Central memory CD8-positive, alpha-beta T cell (primary cell): ENCODE data around the gene CFAP70.

ENCODE experiments used
- ATAC-seq: fragments of 150-1000 bp; cut with Tn5 transposase; replicated peaks from 2 replicates; pipeline ENCODE4 v1.10.0; 2022; ENCODE audit warnings: mild to moderate bottlenecking, moderate FRiP score, moderate number of reproducible peaks; ENCODE audit not compliant: poor library complexity, severe bottlenecking; ENCODE audit errors: extremely low read depth
- DNase-seq, 2 donors: peaks; one replicate each; pipeline ENCODE4 v3.0.0; 2021; ENCODE audit warnings: low spot score in 2 of 2
- H3K27ac Mint-ChIP-seq: one replicate; pipeline ENCODE4 v1.8.0; 2022; ENCODE audit warnings: low read depth, mild to moderate bottlenecking, moderate library complexity, mixed read lengths
- H3K27me3 Mint-ChIP-seq: one replicate; pipeline ENCODE4 v1.8.0; 2022; ENCODE audit warnings: mixed read lengths
- H3K36me3 Mint-ChIP-seq: one replicate; pipeline ENCODE4 v1.8.0; 2022; ENCODE audit warnings: mild to moderate bottlenecking, moderate library complexity, mixed read lengths; ENCODE audit not compliant: insufficient read depth
- H3K4me1 Mint-ChIP-seq: one replicate; pipeline ENCODE4 v1.8.0; 2022; ENCODE audit warnings: mixed read lengths
- H3K4me3 Mint-ChIP-seq: one replicate; pipeline ENCODE4 v1.8.0; 2022; ENCODE audit warnings: mild to moderate bottlenecking, moderate library complexity, mixed read lengths
- H3K9me3 Mint-ChIP-seq: one replicate; pipeline ENCODE4 v1.8.0; 2022; ENCODE audit warnings: mixed read lengths

CFAP70 gene

DNA sequence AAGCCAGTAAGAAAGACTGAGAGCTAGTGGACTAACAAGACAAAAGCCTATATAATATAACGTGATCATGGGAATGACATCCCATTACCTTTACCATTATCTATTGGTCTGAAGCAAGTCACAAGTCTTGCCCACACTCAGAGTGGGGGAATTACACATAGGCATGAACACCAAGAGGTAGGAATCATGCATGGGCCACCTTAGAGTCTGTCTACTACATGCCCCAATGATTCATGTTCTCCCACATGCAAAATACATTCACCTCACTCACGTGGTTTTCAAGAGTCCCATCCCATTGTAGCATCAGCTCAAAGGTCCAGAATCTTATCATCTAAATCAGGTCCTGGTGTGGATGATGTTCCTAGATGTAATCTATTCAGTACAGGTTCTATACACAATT, 141.0 kb downstream of the CFAP70 start:
- Mint-ChIP-seq H3K36me3 (peaks cover 9% of the 10 kb centered on the region), H3K9me3 (no peaks in the 10 kb centered on the region), H3K27me3 (no peaks in the 10 kb centered on the region), H3K27ac (no peak overlapping the region), H3K4me3 (no peak overlapping the region), H3K4me1 (no peaks in the 10 kb centered on the region)
- ATAC-seq (no peak), DNase-seq (no peak)

DNA sequence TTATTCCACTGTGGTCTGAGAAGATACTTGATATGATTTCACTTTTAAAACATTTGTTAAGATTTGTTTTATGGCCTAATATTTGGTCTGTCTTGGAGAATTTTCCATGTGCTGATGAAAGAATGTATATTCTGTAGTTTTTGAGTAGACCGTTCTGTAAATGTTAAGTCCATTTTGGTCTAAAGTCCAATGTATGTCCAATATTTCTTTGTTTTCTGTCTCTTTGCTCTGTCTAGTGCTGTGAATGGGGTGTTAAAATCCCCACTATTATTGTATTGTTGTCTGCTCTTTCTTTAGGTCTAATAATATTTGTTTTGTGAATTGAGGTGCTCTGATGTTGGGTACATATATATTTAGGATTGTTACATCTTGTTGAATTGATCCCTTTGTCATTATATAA, 142.9 kb downstream of the CFAP70 start:
- Mint-ChIP-seq H3K27me3 (no peaks in the 10 kb centered on the region), H3K9me3 (no peaks in the 10 kb centered on the region), H3K4me3 (no peak overlapping the region), H3K4me1 (no peaks in the 10 kb centered on the region), H3K36me3 (peaks cover 9% of the 10 kb centered on the region), H3K27ac (no peak overlapping the region)
- ATAC-seq (no peak), DNase-seq (no peak)

DNA sequence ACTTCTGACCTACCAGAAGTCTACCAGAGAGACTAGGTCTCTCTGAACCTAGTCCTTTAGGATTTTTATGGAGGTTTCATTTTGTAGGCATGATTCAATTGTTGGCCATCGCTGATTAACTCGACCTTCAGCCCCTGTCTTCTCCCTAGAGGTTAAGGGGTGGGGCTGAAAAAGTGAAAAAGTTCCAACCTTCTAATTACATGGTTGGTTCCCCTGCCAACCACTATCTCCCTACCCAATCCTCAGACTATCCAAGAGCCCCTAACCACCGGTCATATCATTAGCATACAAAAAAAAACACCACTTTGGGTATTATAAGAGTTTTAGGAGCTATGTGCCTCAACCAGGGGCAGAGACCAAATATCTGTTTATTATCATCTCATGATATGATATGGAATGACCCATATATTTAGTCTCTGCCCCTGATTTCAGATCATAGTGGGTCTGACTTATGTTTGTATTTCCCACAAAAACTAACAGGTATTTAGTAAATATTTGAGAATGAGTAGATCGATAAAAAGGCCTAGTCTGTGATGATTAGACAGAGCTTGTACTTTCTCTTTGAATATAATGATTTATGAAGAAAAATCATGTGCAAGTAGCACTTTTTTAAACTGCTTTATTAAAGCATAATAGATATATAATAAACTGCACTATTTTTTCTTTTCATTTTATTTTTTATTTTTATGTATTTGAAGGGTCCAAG, 147.4 kb downstream of the CFAP70 start:
- H3K36me3 Mint-ChIP-seq: peaks cover 11% of the 10 kb centered on the region
- ATAC-seq: no peak

DNA sequence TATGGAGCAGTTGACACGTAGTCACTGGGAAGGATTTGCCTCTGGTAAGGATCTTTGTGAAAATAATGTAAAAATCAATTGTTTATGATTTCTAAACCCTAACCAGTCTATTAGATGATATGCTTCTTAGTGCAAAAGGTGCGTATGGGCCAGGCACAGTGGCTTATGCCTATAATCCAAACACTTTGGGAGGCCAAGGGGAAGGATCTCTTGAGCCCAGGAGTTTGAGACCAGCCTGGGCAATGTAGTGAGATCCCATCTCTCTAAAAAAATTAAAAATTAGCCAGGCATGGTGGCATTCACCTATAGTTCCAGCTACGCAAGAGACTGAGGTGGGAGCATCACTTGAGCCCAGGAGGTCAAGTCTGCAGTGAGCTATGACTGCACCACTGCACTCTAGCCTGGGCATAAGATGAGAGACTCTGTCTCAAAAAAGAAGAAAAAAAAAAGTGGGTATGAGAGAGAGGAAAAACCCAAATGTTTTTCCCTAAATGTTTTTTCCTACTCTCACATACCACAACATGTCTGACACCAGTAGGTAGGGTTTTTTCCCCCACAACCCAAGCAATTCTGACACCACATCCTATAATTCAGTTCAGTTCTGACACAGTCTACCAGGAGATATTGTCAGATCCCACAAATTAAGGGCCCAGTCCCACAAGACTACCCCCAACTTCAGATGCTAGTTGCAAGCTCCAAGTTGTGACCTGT, 148.1 kb downstream of the CFAP70 start:
- no peak for DNase-seq
- no peaks in the 10 kb centered on the region for H3K27me3 Mint-ChIP-seq
- H3K4me1 Mint-ChIP-seq: no peaks in the 10 kb centered on the region
- H3K36me3 Mint-ChIP-seq: peaks cover 8% of the 10 kb centered on the region
- H3K9me3 Mint-ChIP-seq: no peaks in the 10 kb centered on the region
- H3K4me3 Mint-ChIP-seq: no peak overlapping the region
- no peak for ATAC-seq
- H3K27ac Mint-ChIP-seq: no peak overlapping the region

More for the DNA sequence above, 147.4 kb downstream of the CFAP70 start:
- H3K9me3 Mint-ChIP-seq: no peaks in the 10 kb centered on the region
- no peak overlapping the region for H3K27ac Mint-ChIP-seq
- no peak for DNase-seq
- no peaks in the 10 kb centered on the region for H3K4me1 Mint-ChIP-seq
- H3K27me3 Mint-ChIP-seq: no peaks in the 10 kb centered on the region
- no peak overlapping the region for H3K4me3 Mint-ChIP-seq

DNA sequence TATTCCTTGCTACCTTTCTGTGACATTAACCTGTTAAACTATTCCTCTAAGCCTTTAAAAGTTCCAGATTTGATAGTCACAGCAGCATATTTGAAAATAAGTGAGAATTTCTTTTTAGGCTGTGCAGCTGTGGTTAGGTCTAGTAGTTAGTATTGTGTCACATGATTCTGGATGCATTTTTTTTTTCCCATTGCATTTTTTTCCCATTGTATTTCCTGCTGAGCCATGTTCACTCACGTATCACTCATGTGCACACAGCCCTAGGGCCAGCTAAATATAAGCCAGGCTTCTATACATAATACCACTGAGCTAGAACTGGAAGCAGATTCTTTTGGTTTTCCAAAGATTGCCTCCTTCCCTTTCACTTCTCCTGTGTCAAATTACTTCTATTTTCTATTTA, 149.0 kb downstream of the CFAP70 start:
- Mint-ChIP-seq H3K27ac (no peak overlapping the region), H3K4me3 (no peak overlapping the region), H3K27me3 (no peaks in the 10 kb centered on the region), H3K36me3 (peaks cover 8% of the 10 kb centered on the region), H3K9me3 (no peaks in the 10 kb centered on the region), H3K4me1 (no peaks in the 10 kb centered on the region)
- ATAC-seq (no peak), DNase-seq (no peak)

DNA sequence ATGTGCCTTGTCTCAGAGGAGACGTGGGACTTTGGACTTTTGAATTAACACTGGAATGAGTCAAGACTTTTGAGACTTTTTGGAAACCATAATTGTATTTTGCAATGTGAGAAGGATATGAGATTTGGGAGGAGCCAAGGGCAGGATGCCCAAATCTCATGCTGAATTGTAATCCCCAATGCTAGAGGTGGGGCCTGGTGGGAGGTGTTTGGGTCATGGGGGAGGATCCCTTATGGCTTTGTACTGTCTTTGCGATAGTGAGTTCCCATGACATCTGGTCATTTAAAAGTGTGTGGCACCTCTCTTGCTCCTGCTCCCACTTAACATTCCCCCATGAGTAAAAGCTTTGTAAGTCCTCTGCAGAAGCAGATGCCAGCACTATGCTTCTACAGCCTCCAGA, 150.8 kb downstream of the CFAP70 start:
- Mint-ChIP-seq H3K27me3 (no peaks in the 10 kb centered on the region), H3K4me3 (no peak overlapping the region), H3K36me3 (peaks cover 6% of the 10 kb centered on the region), H3K27ac (no peak overlapping the region), H3K9me3 (no peaks in the 10 kb centered on the region), H3K4me1 (no peaks in the 10 kb centered on the region)
- no peak for ATAC-seq
- DNase-seq: no peak

DNA sequence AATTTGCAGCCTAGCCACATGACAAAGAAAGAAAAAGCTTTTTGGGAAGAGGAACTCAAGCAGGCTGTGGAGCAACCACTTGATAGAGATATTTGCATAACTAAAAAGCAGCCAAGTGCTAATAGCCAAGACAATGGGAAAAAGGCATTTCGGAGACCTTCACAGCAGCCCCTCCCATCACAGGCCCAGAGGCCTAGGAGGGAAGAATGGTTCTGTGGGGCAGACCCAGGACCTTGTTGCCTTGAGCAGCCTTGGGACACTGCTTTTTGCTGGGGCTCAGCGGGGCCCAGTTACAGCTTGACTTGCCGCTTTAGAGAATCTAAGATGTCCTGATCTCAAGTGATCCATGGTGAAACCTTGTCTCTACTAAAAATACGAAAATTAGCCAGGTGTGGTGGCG, 152.3 kb downstream of the CFAP70 start:
- no peaks in the 10 kb centered on the region for H3K9me3 Mint-ChIP-seq
- H3K36me3 Mint-ChIP-seq: peaks cover 6% of the 10 kb centered on the region
- DNase-seq (no peak), ATAC-seq (no peak)
- no peaks in the 10 kb centered on the region for H3K27me3 Mint-ChIP-seq
- H3K4me1 Mint-ChIP-seq: no peaks in the 10 kb centered on the region
- H3K27ac Mint-ChIP-seq: no peak overlapping the region
- H3K4me3 Mint-ChIP-seq: no peak overlapping the region

DNA sequence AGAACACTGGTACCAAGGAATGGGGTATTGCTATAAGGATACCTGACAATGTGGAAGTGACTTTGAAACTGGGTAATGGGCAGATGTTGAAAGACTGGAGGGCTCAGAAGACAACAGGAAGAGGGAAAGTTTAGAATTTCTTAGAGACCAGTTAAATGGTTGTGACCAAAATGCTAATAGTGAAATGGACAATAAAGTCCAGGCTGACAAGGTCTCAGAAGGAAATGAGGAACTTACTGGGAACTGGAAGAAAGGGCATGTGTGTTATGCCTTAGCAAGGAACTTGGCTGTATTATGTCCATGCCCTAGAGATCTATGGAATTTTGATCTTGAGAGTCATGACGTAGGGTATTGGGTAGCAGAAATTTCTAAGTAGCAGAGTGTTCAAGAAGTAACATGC, 152.8 kb downstream of the CFAP70 start:
- H3K27me3 Mint-ChIP-seq: no peaks in the 10 kb centered on the region
- H3K4me3 Mint-ChIP-seq: no peak overlapping the region
- peaks cover 6% of the 10 kb centered on the region for H3K36me3 Mint-ChIP-seq
- no peak for ATAC-seq
- H3K27ac Mint-ChIP-seq: no peak overlapping the region
- H3K4me1 Mint-ChIP-seq: no peaks in the 10 kb centered on the region
- H3K9me3 Mint-ChIP-seq: no peaks in the 10 kb centered on the region
- no peak for DNase-seq

DNA sequence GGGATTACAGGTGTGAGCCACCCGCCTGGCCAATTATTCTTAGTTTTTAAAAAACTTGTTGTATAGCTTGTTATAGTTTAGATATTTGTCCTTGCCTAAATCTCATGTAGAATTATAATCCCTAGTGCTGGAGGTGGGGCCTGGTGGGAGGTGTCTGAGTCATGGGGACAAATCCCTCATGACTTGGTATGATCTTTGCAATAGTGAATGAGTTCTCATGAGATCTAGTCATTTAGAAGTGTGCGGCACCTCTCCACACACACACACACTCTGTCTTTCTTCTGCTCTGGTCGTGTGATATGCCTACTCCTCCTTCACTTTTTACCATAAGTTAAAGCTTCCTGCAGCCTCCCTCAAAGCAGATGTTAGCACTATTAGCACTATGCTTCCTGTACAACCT, 153.6 kb downstream of the CFAP70 start:
- DNase-seq: no peak
- ATAC-seq: no peak
- Mint-ChIP-seq H3K4me1 (no peaks in the 10 kb centered on the region), H3K27ac (no peak overlapping the region), H3K36me3 (peaks cover 8% of the 10 kb centered on the region), H3K4me3 (no peak overlapping the region), H3K27me3 (no peaks in the 10 kb centered on the region), H3K9me3 (no peaks in the 10 kb centered on the region)
